Measurements from ENCODE around the gene KRTAP5-3. TPM values are rescaled to one million over a fixed set of nuclear protein-coding genes. Genes with fewer than 3 reads are reported as not detected.

KRTAP5-3 gene
- total RNA-seq, 1 experiment from 2014 or later = not detected

DNA sequence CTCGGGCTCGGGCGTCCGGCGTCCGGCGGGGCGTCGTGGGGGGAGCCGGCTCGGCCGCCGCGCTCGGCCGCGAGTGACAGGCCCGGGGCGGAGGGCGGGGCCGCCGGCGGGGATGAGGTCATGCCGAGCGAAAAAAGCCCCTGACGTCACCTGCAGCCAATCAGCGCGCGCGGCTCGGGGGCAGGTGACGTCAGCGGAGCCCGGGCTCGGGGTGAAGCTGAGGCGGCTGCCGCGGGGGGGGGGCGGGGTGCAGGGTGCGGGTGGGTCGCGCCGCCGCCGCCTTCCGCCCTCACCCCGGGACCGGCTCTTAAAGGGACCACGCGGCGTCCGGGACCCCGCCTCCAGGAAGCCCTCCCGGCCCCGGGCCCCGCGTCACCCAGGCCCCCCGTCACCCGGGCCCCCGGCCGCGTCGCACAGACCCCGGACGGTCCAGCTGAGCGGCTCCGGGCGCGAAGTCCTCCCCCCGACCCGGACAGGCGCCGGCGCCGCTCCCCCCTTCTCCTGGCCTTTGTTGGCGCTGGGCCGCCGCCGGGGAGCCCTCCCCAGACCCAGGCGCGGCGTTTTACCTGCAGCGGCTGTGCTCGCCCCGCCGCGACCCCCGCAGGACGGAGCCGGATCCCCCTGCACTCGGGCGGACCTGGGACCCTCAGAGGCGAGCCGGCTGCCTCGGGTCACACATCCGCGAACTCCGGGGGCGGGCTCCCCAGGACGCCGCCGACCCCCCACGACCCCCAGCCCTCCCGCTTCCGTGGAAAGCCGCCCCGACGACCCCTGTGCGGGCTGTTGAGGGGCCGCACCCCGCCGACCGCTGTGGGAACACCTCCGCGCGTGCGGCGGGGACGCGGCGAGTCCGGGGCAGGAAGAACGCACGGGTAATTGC lies 35.8 kb downstream of the KRTAP5-3 start, which contains the start of gene DUSP8:
DUSP8 (minus strand) TSS at position 75 of the 880 bp plus-strand sequence. CDS start 6,445 bp downstream, outside the sequence.
- Histone ChIP-seq H3K79me2 (ENCODE audit: insufficient read depth, low read length) (no peaks in the 10 kb centered on the region), H2BK15ac (ENCODE audit: low read depth, low read length) (no peak within 1 kb of the TSS), H3K27ac (ENCODE audit: insufficient read length, low read depth, low read length) (no peak within 1 kb of the TSS), H3K18ac (ENCODE audit: insufficient read length, low read depth, low read length) (peak within 1 kb of the TSS; percentile 66), H3K23ac (ENCODE audit: insufficient read length, low read depth, low read length) (no peak within 1 kb of the TSS), H2AFZ (ENCODE audit: low read length) (no peak within 1 kb of the TSS), H4K8ac (replicated peaks; ENCODE audit: insufficient read length, low read depth, low read length) (no peak within 1 kb of the TSS), H3T11ph (ENCODE audit: low read length) (no peak within 1 kb of the TSS), H4K5ac (ENCODE audit: insufficient read length, low read depth, low read length) (no peak within 1 kb of the TSS), H3K4me1 (ENCODE audit: insufficient read depth, low read length) (no peaks in the 10 kb centered on the region), H3K56ac (ENCODE audit: insufficient read length, low read depth, low read length) (no peak within 1 kb of the TSS), H2AK5ac (ENCODE audit: insufficient read length, low read length) (no peak within 1 kb of the TSS), H2BK20ac (ENCODE audit: low read depth, low read length, poor library complexity, severe bottlenecking) (no peak within 1 kb of the TSS), H3K79me1 (ENCODE audit: insufficient read depth, low read depth, low read length, poor library complexity, severe bottlenecking) (no peaks in the 10 kb centered on the region), H3K4me2 (ENCODE audit: insufficient read depth, insufficient read length, low read length) (peak within 1 kb of the TSS; percentile 15), H2BK5ac (ENCODE audit: insufficient read length, low read length) (no peak within 1 kb of the TSS), H3K23me2 (ENCODE audit: insufficient read length, low read depth, low read length, poor library complexity, severe bottlenecking) (peaks cover 22% of the 10 kb centered on the region), H4K91ac (ENCODE audit: insufficient read length, low read depth, low read length) (no peak within 1 kb of the TSS), H3K27me3 (ENCODE audit: insufficient read depth, low read length) (peaks cover 19% of the 10 kb centered on the region), H4K20me1 (ENCODE audit: control insufficient read depth, insufficient read depth, insufficient read length) (no peaks in the 10 kb centered on the region), H2BK12ac (ENCODE audit: insufficient read length, low read depth, low read length) (no peak within 1 kb of the TSS), H3K9me3 (ENCODE audit: control insufficient read depth, low read depth, low read length) (no peaks in the 10 kb centered on the region), H3K14ac (ENCODE audit: insufficient read depth, low read length) (peak within 1 kb of the TSS; percentile 29; the same call in 1 of the 2 replicates), H2BK120ac (ENCODE audit: low read depth, low read length, poor library complexity, severe bottlenecking) (no peak within 1 kb of the TSS), H3K4ac (ENCODE audit: low read depth, low read length) (no peak within 1 kb of the TSS; the same call in 1 of the 2 replicates), H3K9ac (ENCODE audit: extremely low read depth, insufficient read length, low read length) (no peak within 1 kb of the TSS)
- H3K27me3 Mint-ChIP-seq (ENCODE audit: low read depth) = peaks cover 70% of the 10 kb centered on the region
- no peaks in the 10 kb centered on the region; a peak in 1 of 5 replicates for H3K9me3 Mint-ChIP-seq
- H3K4me3 Mint-ChIP-seq = peak within 1 kb of the TSS; percentile 44 to 63; a peak in 4 of 5 replicates
- DNase-seq = peak; percentile 75
- WGBS (ENCODE audit: extremely low coverage, insufficient read length, low lambda C conversion rate) = no CpG with 5 or more reads among the region's 124 CpGs
- H3K4me1 Mint-ChIP-seq = peaks cover 23 to 38% of the 10 kb centered on the region in 2 experiments
- TF ChIP-seq, protein P1, sequence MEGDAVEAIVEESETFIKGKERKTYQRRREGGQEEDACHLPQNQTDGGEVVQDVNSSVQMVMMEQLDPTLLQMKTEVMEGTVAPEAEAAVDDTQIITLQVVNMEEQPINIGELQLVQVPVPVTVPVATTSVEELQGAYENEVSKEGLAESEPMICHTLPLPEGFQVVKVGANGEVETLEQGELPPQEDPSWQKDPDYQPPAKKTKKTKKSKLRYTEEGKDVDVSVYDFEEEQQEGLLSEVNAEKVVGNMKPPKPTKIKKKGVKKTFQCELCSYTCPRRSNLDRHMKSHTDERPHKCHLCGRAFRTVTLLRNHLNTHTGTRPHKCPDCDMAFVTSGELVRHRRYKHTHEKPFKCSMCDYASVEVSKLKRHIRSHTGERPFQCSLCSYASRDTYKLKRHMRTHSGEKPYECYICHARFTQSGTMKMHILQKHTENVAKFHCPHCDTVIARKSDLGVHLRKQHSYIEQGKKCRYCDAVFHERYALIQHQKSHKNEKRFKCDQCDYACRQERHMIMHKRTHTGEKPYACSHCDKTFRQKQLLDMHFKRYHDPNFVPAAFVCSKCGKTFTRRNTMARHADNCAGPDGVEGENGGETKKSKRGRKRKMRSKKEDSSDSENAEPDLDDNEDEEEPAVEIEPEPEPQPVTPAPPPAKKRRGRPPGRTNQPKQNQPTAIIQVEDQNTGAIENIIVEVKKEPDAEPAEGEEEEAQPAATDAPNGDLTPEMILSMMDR (conservative IDR thresholded peaks at IDR 0.05) = no peak
- H3K27ac Mint-ChIP-seq = no peak within 1 kb of the TSS
- H3K36me3 Mint-ChIP-seq (ENCODE audit: insufficient read depth in 1 of 3, low read depth in 3 of 3) = no peaks in the 10 kb centered on the region
